Stimulated activated memory B cell treated with anti-CD40 and anti-IgM and Interleukin-4, amounts not matched to agents 10 μg/mL and 1 μg/mL and 100 μg/mL, for 72 hours (primary cell): ENCODE measurements around the gene CDC42EP5.
"Not testable (repeated sequence)": the region's sequence is repeated elsewhere in the genome, so short reads cannot be mapped to it uniquely, and the experiment has no call there.

Experiments used
- ATAC-seq: fragments of 150-1000 bp; cut with Tn5 transposase; 2 replicates; pipeline ENCODE4 v1.10.0; 2021
- H3K27ac Mint-ChIP-seq: one replicate; pipeline ENCODE4 v1.8.0; 2022; ENCODE audit warnings: mild to moderate bottlenecking, mixed read lengths
- H3K27me3 Mint-ChIP-seq: one replicate; pipeline ENCODE4 v1.8.0; 2022; ENCODE audit warnings: mixed read lengths
- H3K36me3 Mint-ChIP-seq: one replicate; pipeline ENCODE4 v1.8.0; 2022; ENCODE audit warnings: mixed read lengths
- H3K4me1 Mint-ChIP-seq: one replicate; pipeline ENCODE4 v1.8.0; 2022; ENCODE audit warnings: mixed read lengths
- H3K4me3 Mint-ChIP-seq: one replicate; pipeline ENCODE4 v1.8.0; 2022; ENCODE audit warnings: mild to moderate bottlenecking, moderate library complexity, mixed read lengths
- H3K9me3 Mint-ChIP-seq: one replicate; pipeline ENCODE4 v1.8.0; 2022; ENCODE audit warnings: mixed read lengths

CDC42EP5 gene

GRCh38 chr19:54449701-54450069 is 23.4 kb downstream of the CDC42EP5 start:
- Mint-ChIP-seq H3K27ac (peak overlapping the region; percentile 99), H3K4me1 (peaks cover 53% of the 10 kb centered on the region), H3K9me3 (no peaks in the 10 kb centered on the region), H3K36me3 (peaks cover 59% of the 10 kb centered on the region), H3K27me3 (no peaks in the 10 kb centered on the region), H3K4me3 (peak overlapping the region; percentile 100)
- no peak for ATAC-seq

- H3K4me1 Mint-ChIP-seq: peaks cover 53% of the 10 kb centered on the region
- peaks cover 58% of the 10 kb centered on the region for H3K36me3 Mint-ChIP-seq
- H3K9me3 Mint-ChIP-seq: no peaks in the 10 kb centered on the region
- peak within 1 kb of the TSS; percentile 100 for H3K4me3 Mint-ChIP-seq
- peak; percentile 98 for ATAC-seq
- peak within 1 kb of the TSS; percentile 99 for H3K27ac Mint-ChIP-seq
- no peaks in the 10 kb centered on the region for H3K27me3 Mint-ChIP-seq
These were observed 24.1 kb downstream of the CDC42EP5 start, which contains the start of gene LENG8 for GRCh38 chr19:54448774-54449700. Gene LENG8, plus strand, starts transcription at chr19:54449199. Its CDS starts 2,146 bp downstream, at chr19:54451345.

- H3K4me3 Mint-ChIP-seq: peak overlapping the region; percentile 100
- no peaks in the 10 kb centered on the region for H3K27me3 Mint-ChIP-seq
- peaks cover 49% of the 10 kb centered on the region for H3K4me1 Mint-ChIP-seq
- no peaks in the 10 kb centered on the region for H3K9me3 Mint-ChIP-seq
- peaks cover 53% of the 10 kb centered on the region for H3K36me3 Mint-ChIP-seq
- H3K27ac Mint-ChIP-seq: peak overlapping the region; percentile 99
- peak; percentile 31 for ATAC-seq
These were observed 24.9 kb downstream of the CDC42EP5 start for GRCh38 chr19:54448040-54448773.

- H3K9me3 Mint-ChIP-seq, H3K27ac Mint-ChIP-seq, H3K4me3 Mint-ChIP-seq, ATAC-seq, H3K27me3 Mint-ChIP-seq: not testable (repeated sequence)
- Mint-ChIP-seq H3K36me3 (peaks cover 55% of the 10 kb centered on the region), H3K4me1 (peaks cover 37% of the 10 kb centered on the region)
These were observed 26.7 kb downstream of the CDC42EP5 start for GRCh38 chr19:54446349-54446748.

GRCh38 chr19:54444737-54445136 is 28.4 kb downstream of the CDC42EP5 start:
- no peak for ATAC-seq
- Mint-ChIP-seq H3K27me3 (no peaks in the 10 kb centered on the region), H3K4me1 (peaks cover 22% of the 10 kb centered on the region), H3K9me3 (no peaks in the 10 kb centered on the region), H3K36me3 (peaks cover 38% of the 10 kb centered on the region), H3K27ac (no peak overlapping the region), H3K4me3 (no peak overlapping the region)

GRCh38 chr19:54440641-54441040 is 32.5 kb downstream of the CDC42EP5 start:
- no peak overlapping the region for H3K4me3 Mint-ChIP-seq
- H3K36me3 Mint-ChIP-seq: peaks cover 41% of the 10 kb centered on the region
- peaks cover 18% of the 10 kb centered on the region for H3K4me1 Mint-ChIP-seq
- H3K9me3 Mint-ChIP-seq: no peaks in the 10 kb centered on the region
- H3K27me3 Mint-ChIP-seq: no peaks in the 10 kb centered on the region
- no peak for ATAC-seq
- no peak overlapping the region for H3K27ac Mint-ChIP-seq

GRCh38 chr19:54439174-54439851 is 33.8 kb downstream of the CDC42EP5 start:
- H3K9me3 Mint-ChIP-seq: no peaks in the 10 kb centered on the region
- peaks cover 27% of the 10 kb centered on the region for H3K4me1 Mint-ChIP-seq
- peaks cover 30% of the 10 kb centered on the region for H3K36me3 Mint-ChIP-seq
- H3K27me3 Mint-ChIP-seq: no peaks in the 10 kb centered on the region
- H3K27ac Mint-ChIP-seq: no peak overlapping the region
- no peak for ATAC-seq
- no peak overlapping the region for H3K4me3 Mint-ChIP-seq

GRCh38 chr19:54436628-54437252 is 36.4 kb downstream of the CDC42EP5 start:
- Mint-ChIP-seq H3K9me3 (no peaks in the 10 kb centered on the region), H3K27ac (no peak overlapping the region), H3K4me3 (no peak overlapping the region)

GRCh38 chr19:54436031-54436523 is 37.0 kb downstream of the CDC42EP5 start:
- ATAC-seq: no peak
- Mint-ChIP-seq H3K27ac (no peak overlapping the region), H3K4me1 (peaks cover 40% of the 10 kb centered on the region), H3K4me3 (no peak overlapping the region), H3K36me3 (peaks cover 9% of the 10 kb centered on the region), H3K27me3 (peaks cover 7% of the 10 kb centered on the region), H3K9me3 (no peaks in the 10 kb centered on the region)

More at GRCh38 chr19:54436628-54437252, 36.4 kb downstream of the CDC42EP5 start:
- no peak for ATAC-seq
- Mint-ChIP-seq H3K36me3 (peaks cover 9% of the 10 kb centered on the region), H3K27me3 (peaks cover under 1% of the 10 kb centered on the region), H3K4me1 (peaks cover 34% of the 10 kb centered on the region)

GRCh38 chr19:54435551-54436016 is 37.5 kb downstream of the CDC42EP5 start:
- peaks cover 11% of the 10 kb centered on the region for H3K27me3 Mint-ChIP-seq
- H3K9me3 Mint-ChIP-seq: no peaks in the 10 kb centered on the region
- peaks cover 45% of the 10 kb centered on the region for H3K4me1 Mint-ChIP-seq
- H3K4me3 Mint-ChIP-seq: no peak overlapping the region
- no peak overlapping the region for H3K27ac Mint-ChIP-seq
- ATAC-seq: peak; percentile 31
- peaks cover 9% of the 10 kb centered on the region for H3K36me3 Mint-ChIP-seq

GRCh38 chr19:54434873-54435214 is 38.3 kb downstream of the CDC42EP5 start:
- peaks cover 45% of the 10 kb centered on the region for H3K4me1 Mint-ChIP-seq
- ATAC-seq: no peak
- peak overlapping the region; percentile 22 for H3K4me3 Mint-ChIP-seq
- peaks cover 15% of the 10 kb centered on the region for H3K27me3 Mint-ChIP-seq
- peak overlapping the region; percentile 26 for H3K27ac Mint-ChIP-seq
- H3K9me3 Mint-ChIP-seq: no peaks in the 10 kb centered on the region
- H3K36me3 Mint-ChIP-seq: peaks cover 9% of the 10 kb centered on the region

- Mint-ChIP-seq H3K9me3 (no peaks in the 10 kb centered on the region), H3K36me3 (peaks cover 9% of the 10 kb centered on the region), H3K4me3 (no peak overlapping the region), H3K4me1 (peaks cover 40% of the 10 kb centered on the region), H3K27ac (peak overlapping the region; percentile 26), H3K27me3 (peaks cover 20% of the 10 kb centered on the region)
- ATAC-seq: no peak
These were observed 38.8 kb downstream of the CDC42EP5 start for GRCh38 chr19:54434112-54434872.

- Mint-ChIP-seq H3K9me3 (no peaks in the 10 kb centered on the region), H3K27ac (peak overlapping the region; percentile 26), H3K4me1 (peaks cover 35% of the 10 kb centered on the region), H3K27me3 (peaks cover 26% of the 10 kb centered on the region), H3K36me3 (peaks cover 9% of the 10 kb centered on the region), H3K4me3 (no peak overlapping the region)
- ATAC-seq: no peak
These were observed 39.4 kb downstream of the CDC42EP5 start for GRCh38 chr19:54433697-54434096.

GRCh38 chr19:54432144-54432738 is 40.9 kb downstream of the CDC42EP5 start:
- peaks cover 36% of the 10 kb centered on the region for H3K27me3 Mint-ChIP-seq

More at GRCh38 chr19:54432144-54432738, 40.9 kb downstream of the CDC42EP5 start:
- no peak overlapping the region for H3K27ac Mint-ChIP-seq
- peaks cover 35% of the 10 kb centered on the region for H3K4me1 Mint-ChIP-seq
- no peak overlapping the region for H3K4me3 Mint-ChIP-seq
- H3K36me3 Mint-ChIP-seq: peaks cover 9% of the 10 kb centered on the region
- H3K9me3 Mint-ChIP-seq: no peaks in the 10 kb centered on the region
- ATAC-seq: no peak
